Stimulated activated CD8-positive, alpha-beta memory T cell treated with anti-CD3 and anti-CD28 coated beads, Interleukin-2, amount 100 ng/mL, for 48 hours (primary cell): Measurements from ENCODE around the gene CDC42EP5.
A peak's percentile ranks its signal among the peaks of the same experiment; 100 is the strongest.

ENCODE experiments used
- DNase-seq, 2 donors: peaks; one replicate each; pipeline ENCODE4 v3.0.0-alpha.2; 2020; ENCODE audit warnings: low read depth in 2 of 2

CDC42EP5 gene

DNA sequence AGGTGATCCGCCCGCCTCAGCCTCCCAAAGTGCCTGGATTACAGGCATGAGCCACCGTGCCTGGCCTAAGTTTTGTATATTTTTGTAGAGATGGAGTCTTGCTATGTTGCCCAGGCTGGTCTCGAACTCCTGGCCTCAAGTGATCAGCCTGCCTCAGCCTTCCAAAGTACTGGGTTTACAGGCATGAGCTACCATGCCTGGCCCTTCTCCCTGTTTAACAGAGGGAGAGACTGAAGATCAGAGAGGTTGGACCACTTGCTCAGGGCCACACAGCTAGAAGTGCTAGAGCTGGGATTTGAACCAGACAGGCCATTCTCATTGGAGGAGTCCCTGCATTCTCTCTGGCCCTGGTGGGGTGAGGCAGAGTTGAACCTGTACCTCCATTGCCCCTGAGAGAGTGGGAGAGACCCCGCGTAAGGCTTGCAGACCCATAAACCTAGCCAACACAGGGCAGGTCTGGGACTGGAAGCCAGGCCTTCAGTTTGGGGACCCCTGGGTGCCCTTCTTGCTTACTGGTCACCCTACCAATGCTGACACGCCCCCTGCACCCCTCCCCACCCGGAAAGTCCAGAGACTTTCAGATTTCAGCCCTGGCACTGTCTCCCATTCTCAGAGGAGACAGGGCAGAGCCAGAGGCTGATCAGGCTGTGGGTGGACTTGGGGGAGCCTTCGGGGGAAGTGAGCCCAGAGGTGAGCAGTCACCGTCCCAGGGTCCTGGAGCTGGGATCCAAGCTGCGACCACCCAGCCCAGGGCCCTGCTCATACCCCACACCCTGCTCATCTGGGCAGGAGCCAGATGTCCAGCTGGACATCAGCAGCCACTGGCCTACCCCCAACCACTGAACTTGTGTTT lies 44.5 kb downstream of the CDC42EP5 start:
- no peak for DNase-seq

DNA sequence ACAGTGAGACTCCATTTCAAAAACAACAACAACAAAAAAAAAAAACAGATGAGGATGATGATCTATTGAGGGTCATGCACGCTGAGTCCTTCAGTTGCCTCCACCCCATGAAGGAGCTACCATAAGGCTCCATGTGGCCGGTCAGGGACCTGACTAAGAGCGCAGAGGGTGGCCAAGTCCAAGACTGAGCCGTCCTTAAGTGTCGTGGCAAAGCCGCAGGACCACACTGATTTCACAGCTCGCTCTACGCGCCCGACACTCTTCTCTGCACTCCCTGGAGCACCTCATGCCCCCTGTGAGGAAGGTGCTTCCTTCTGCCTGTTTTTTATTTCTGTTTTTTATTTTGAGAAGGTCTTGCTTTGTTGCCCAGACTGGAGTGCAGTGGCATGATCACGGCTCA lies 45.5 kb downstream of the CDC42EP5 start:
- no peak for DNase-seq

DNA sequence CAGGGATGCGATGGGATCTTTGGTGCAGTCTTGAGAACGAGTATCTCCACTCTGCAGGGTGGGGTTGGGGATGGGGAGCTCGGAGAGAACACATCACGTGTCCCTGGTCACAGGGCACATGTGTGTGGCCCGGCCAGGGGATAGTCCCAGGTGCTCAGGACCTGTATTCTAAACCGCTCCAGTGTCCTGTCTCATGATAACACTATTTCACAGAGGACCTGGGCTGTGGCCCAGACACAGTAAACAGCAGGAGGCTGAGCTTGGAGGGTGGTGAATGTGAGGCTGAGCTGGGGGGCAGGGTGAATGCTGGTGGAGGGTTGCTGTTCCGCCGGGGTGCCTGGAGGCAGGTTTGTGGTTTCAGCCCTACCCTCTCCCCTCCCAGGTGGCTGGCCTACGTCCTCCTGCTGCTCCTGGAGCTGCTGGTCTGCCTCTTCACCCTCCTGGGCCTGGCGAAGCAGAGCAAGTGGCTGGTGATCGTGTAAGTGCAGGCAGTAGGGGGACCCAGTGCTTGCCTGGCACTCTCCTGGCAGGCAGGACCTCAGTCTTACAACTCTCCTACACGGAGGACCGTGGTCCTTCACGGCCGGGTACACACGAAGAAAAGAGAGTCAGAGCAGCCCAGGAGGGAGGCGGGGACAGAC lies 46.7 kb downstream of the CDC42EP5 start:
- DNase-seq, result no peak

DNA sequence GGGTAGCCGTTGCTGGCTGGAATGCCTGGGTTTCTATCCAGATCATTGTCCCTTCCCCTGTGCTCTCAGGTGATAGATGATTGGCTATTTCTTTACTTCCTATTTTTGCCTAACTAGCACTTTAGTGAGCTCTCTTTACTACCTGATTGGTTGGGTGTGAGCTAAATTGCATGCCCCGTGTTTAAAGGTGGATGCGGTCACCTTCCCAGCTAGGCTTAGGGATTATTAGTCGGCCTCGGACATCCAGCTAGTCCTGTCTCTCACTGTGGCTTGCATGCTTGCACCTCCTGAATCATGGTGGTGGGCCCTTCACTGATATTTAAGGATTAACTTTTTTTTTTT lies 47.7 kb downstream of the CDC42EP5 start:
- DNase-seq, result no peak

DNA sequence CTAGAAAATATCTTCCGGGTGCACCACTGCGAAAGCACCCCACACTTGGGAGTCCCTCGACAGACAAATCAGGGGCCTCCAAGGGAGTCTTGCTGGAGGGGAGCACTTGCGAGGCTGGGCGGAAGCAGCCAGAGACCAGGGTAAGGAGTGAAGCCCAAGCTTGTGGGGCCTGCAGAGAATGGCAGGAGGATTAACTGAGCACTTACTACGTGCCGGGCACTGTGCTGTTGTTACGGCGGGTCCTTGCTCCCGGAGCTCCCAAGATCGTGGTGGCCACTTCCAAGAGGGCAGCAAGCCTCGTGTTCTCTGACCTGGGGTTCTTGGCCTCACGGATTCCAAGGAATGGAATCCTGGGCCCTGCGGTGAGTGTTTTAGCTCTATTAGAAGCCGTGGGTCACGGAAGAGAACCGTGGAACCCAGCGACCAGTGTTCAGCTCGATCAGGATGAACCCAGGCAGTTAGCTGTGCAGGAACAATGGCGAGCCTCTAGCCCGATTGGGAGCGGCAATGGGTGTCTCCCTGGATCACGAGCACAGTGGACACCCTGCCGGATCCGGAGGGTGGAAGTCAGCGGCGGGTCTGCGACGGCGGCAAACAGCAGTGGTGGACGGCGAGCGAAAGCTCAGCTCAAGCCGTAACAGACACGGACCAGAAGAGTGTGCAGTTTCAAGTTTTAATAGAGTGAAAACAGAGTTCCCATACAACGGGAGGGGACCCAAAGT lies 48.3 kb downstream of the CDC42EP5 start:
- DNase-seq, result no peak

DNA sequence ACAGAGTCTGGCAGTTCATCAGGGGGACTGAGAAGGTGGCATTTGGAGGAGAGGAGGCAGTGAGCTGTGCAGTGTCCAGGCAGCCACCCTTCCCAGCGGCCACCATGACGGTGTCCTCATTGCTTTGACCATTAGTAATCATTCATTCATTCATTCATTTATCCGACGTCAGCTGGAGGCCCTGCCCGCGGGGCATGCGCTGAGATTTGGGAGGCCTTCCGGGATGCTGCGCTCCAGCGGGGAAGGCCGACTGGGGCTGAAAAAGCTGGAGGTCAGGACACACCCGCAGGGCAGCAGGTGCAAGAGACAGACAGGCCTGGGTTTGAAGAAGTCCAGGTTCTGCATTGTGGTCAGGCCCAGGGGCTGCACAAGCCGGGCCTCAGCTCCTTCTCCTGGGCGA lies 48.9 kb downstream of the CDC42EP5 start:
- DNase-seq, result no peak

DNA sequence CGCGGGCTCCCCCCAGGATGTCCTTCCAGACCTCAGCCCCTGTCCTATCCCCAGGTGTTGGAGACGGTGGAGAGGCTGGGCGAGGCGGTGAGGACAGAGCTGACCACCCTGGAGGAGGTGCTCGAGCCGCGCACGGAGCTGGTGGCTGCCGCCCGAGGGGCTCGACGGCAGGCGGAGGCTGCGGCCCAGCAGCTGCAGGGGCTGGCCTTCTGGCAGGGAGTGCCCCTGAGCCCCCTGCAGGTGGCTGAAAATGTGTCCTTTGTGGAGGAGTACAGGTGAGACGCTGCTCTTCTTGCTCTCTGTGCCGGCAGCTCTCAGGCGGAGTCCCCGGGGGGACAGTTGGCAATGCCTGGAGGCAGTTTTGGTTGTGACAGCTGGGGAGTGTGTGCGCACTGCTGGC lies 51.0 kb downstream of the CDC42EP5 start:
- no peak for DNase-seq

DNA sequence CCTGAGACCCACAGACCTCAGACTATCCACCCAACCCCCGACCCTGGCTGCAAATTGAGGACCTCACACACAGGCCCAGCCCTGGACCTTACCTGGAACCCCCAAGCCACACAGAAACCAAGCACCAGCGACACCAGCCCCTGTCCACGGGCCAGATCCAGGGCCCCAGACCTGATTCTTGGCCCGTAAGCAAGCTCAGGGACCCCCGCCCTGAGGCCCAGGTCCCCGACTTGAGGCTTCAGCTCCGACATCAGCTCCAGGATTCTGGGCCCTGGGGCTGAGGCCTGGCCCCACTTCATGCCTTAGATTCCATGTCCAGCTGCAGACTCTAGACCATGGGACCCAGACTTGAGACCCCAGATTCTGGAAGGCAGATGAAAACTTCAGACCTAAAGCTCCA lies 51.6 kb downstream of the CDC42EP5 start:
- no peak for DNase-seq

DNA sequence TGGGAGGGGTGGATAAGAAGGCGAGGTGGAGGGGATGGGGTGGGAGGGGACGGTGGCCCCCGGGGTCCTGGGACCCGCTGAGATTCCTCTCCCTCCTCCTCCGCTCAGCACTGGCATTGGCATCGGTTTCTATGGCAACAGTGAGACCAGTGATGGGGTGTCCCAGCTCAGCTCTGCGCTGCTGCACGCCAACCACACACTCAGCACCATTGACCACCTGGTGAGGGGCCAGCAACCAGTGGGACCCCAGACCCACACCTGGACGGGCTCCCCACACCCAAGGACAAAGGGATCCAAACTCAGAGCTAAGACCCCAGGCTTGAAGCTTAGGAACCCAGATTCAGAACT lies 52.0 kb downstream of the CDC42EP5 start:
- DNase-seq, result no peak

DNA sequence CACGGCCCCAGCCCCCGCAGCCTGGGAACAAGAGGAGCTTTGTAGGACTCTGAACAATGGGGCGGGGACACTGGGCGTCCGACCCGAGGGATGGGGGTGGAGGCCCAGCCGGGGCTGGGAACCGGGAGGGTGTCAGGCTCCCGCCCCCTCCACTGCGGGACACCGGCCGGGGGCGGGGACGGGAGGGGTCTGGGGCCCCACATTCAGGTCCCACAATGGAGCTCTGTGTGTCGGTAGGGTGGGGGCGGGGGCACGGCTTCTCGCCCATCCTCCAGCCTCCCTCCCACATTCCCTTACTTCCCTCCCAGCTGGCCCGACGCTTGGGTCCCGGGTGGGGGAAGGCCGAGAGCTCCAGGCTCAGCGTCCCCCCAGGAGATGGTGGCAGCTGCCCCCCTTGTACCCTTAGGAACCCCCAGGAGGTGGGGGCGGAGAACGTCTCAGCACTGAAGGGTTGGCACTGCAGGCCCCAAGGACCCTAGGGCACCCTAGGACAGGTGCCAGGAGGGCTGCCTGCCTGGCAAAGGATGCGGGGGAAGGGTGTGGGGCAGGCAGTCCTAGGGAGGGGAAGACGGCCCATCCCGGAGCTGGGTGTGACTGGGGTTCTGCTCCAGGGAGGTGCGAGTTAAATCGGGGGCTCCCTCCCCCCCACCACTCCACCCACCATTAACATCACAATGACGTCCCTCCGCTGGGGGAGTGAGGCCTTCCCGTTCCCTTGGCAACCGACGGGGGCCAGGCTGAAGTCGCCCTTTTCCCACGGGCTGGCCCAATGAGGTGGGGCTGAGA lies 52.5 kb downstream of the CDC42EP5 start:
- DNase-seq, result no peak

DNA sequence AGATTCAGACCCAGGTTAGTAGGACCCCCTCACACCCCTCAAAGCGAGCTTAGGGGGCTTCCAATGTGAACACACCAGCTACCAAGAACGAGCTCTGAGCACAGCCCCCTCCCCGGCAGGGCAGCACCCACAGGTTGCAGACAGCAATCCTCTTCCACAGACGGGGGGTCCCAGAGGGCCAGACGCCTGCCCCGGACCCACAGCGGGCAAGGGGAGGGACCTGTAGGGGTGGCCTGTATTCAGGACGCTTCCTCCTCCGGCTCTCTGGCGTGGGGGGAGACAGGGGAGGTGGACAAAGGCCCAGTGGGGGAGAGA lies 53.1 kb downstream of the CDC42EP5 start:
- no peak for DNase-seq

DNA sequence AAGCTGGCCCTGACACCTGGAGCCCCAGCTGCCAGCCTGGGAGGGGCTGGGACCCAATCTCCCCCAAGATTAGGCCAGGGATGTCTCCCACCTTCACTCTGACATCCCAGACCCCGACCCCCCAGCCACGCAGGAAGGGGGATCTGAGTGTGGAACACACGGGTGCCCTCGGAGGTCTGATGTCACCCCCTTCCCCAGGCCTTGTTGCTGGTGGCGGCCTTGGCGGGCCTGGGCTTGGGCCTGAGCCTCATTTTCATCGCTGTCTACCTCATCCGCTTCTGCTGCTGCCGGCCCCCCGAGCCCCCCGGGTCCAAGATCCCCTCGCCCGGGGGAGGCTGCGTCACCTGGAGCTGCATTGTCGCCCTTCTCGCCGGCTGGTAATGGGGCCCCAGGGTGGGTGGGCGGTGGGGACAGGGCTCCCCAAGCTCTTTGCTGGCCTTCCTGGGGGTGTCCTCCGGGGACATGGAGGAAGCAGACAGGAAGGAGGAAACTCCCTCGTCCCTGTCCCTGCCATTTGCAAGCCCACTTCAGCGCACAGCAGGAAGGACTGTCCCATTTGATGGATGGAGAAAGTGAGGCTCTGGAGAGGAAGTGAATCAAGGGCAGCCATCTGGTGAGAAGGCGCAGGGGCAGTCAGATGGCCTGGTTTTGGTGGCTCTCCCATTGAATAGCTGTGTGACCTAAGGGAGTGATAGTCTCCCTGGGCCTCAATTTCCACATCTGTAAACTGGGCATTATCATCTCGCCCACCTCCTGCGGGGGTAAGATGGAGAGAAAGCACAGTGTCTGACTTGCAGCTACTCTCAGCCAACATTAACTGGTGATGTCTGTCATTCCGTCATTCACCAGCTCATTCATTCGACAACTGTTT lies 53.9 kb downstream of the CDC42EP5 start:
- no peak for DNase-seq

DNA sequence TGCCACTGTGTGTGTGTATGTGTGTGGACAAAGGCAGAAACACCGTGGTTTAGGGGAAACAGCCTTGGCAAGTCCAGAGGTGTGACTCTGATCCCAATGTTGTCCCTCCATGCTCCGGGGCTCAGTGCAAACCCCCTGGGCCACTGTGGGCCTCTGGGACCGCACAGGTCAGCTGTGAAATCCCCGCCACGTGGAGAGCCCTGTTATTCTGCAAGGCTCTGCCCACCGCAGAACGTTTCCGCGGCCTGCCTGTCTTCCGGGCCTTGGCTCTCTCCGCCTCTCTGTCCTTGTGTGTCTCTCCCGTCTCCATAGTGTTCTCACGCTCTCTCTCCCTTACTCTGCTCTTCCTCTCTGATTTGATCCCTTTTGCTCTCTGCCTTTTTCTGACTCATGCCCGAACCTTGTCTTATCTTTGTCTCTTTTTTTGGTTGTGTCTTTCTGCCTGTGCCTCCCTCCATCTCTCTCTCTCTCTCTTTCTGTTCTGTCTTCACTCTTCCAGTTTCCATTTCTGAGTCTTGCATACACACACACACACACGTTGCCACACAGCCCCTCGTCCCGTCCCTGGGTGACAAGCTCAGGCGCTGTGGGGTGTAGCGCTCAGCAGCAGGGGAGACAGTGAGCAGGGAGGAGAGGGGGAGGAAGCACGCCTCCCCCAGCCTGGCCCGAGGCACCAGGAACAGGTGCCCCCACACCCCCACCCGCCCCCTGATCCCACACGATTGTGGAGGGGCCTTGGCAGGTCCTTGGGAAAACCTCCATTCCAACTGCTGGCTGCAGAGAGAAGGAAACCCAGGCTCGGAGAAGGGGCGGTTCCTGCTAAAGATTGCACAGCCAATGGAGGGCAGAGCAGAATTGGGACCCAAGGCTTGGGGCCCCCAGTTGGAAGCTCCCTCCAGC lies 54.8 kb downstream of the CDC42EP5 start:
- DNase-seq, result peak in 1 of 2 donors; percentile 23

DNA sequence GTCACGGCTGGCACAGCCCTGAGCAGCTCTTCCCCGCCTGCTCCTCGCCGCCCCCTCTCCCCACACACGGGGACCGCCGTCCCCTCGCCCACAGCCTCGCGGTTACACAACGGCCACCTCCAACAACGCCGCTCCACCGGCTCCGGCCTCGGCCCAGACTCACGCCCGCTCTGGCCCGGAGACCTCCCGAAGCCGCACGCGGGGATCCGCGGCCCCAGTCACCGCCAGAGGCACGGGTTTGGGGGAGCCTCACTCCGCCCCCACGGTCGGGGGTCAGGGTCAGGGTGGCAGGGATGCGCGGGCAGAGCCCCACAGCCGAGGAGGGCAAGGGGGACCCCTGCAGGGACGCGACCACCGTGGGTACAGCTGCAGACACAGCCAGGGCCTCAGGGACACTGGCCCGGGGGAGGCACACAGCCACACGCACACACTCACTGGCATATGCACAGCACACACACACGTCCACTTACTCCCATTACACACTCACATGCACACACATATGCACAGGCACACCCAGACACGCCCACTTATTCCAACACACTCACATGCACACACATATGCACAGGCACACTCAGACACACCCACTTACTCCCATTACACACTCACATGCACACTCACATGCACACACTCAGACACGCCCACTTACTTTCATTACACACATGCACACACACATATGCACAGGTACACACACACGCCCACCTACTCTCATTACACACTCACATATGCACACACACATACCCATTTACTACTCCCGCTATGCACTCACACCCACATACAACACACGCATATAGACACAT lies 56.2 kb downstream of the CDC42EP5 start:
- DNase-seq, result no peak

DNA sequence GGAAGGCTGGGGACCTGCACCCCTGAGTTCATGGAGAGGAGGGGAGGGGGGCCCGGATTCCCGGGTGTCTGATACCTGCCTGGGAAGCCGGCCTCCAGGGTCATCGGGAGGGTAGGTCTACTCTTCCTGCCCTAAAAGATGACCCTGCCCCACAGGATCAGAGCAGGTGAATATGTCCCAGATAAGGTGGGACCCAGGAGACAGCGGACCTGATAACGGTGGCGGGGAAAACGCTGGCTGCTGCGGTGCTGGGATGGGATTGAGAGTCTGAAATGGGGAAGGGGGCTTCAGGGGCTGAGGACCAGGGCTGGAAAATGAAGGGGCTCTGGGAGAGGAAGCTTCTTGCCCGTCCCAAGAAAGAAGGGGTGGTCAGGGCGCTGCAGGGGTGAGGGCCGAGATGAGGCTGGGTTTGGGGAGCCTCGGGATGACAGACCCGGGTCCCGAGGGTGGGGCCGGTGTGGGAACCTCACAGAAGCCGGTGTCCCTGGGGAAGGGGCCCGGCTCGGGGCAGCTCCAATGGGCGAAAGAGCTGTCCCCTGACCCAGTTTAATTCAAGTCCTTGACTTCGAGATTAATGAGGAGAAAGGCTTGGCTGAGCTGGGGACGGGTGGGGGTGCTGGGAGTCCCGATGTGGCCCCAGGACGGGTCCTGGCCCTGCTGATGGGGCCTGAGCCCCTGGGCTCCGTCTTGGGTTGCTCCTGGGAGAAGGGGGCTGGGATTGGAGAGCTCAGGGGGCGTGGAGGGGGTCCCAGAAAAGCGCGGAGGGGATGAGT lies 57.0 kb downstream of the CDC42EP5 start:
- DNase-seq, result no peak

DNA sequence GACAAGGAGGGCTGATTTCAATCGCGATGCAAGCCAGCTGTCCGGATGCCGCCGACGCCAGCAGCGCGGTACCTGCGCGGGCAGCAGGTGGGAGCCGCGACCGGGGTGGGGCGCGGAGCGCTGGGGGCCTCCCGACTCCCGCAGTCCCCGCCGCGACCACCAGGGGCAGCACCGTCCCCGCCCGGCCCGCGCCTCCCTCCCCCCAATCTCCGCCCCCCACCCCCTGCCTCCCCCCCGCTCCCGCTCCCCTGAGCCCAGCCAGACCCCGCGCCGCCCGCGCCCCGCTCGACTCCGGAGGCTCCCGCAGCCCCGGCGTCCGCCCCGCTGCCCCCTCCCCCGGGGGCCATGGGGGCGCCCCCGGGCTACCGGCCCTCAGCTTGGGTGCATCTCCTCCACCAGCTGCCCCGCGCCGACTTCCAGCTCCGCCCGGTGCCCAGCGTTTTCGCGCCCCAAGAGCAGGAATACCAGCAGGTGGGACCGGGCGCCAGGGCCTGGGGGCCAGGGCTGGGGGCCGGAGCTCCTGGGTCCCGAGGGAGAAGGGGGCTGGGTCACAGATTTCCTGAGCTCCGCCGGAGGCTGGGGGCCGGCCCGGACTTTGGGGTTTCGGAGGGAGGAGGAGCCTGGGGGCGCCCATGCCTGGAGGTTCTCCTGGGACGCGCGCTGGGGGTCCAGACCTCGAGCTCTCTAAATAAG lies 57.7 kb downstream of the CDC42EP5 start, which contains the start of gene TTYH1:
TTYH1 (plus strand) TSS at position 257 of the 693 bp plus-strand sequence; CDS start at position 346, 89 bp downstream.
- DNase-seq, result peak; percentile 37
